Measurements from ENCODE around the gene NFIX. TPM values are rescaled to one million over a fixed set of nuclear protein-coding genes. Genes with fewer than 3 reads are reported as not detected.

The NFIX gene
- total and polyA plus RNA-seq, 2 of the 13 experiments (the other 11 are each of a cell fraction or from before 2014, with no cell fraction given): 3.4 to 5.4 TPM

- TF ChIP-seq NFYC (CRISPR knock-in tag; IDR thresholded peaks at IDR 0.05) (no peak), ZNF33A (CRISPR knock-in tag; IDR thresholded peaks at IDR 0.05; ENCODE audit: borderline replicate concordance) (no peak), IRX3 (CRISPR knock-in tag; IDR thresholded peaks at IDR 0.05; ENCODE audit: borderline replicate concordance, low read depth) (no peak), ZNF597 (CRISPR knock-in tag; IDR thresholded peaks at IDR 0.05) (no peak), NRL (CRISPR knock-in tag; IDR thresholded peaks at IDR 0.05; ENCODE audit: borderline replicate concordance) (no peak; the same call in none of the 2 replicates), ZBTB4 (CRISPR knock-in tag; IDR thresholded peaks at IDR 0.05; ENCODE audit: borderline replicate concordance) (no peak), ZBTB8A (CRISPR knock-in tag; IDR thresholded peaks at IDR 0.05; ENCODE audit: borderline replicate concordance, low read depth) (no peak; the same call in 1 of the 2 replicates), FIP1L1 (IDR thresholded peaks at IDR 0.05; ENCODE audit: borderline replicate concordance, insufficient read depth, low read depth, low read length) (no peak), NFIC (IDR thresholded peaks at IDR 0.05; ENCODE audit: low read length) (peak; percentile 91), BATF2 (CRISPR knock-in tag; IDR thresholded peaks at IDR 0.05) (no peak), NR2C2 (CRISPR knock-in tag; IDR thresholded peaks at IDR 0.05; ENCODE audit: borderline replicate concordance) (0 out of 2 replicates have a peak, but pooled peaks have one; percentile 17), ZNF143 (CRISPR knock-in tag; IDR thresholded peaks at IDR 0.05) (no peak), HNRNPUL1 (IDR thresholded peaks at IDR 0.05; ENCODE audit: low read depth, low read length) (no peak), IKZF5 (CRISPR knock-in tag; IDR thresholded peaks at IDR 0.05) (peak; percentile 74), ZNF484 (CRISPR knock-in tag; IDR thresholded peaks at IDR 0.05; ENCODE audit: borderline replicate concordance, low read depth) (no peak), DRAP1 (CRISPR knock-in tag; IDR thresholded peaks at IDR 0.05) (peak; percentile 76), ZKSCAN1 (IDR thresholded peaks at IDR 0.05; ENCODE audit: low read length) (0 out of 2 replicates have a peak, but pooled peaks have one; percentile 33), ZNF230 (CRISPR knock-in tag; IDR thresholded peaks at IDR 0.05) (no peak), TERF1 (CRISPR knock-in tag; IDR thresholded peaks at IDR 0.05) (no peak), ZNF510 (CRISPR knock-in tag; IDR thresholded peaks at IDR 0.05; ENCODE audit: low read depth) (no peak)
Observed at GRCh38 chr19:13053761-13054625, 58.7 kb downstream of the NFIX start (continued).
